KG1 (cell line): ENCODE results near the gene KRTAP4-12.
A peak's percentile ranks its signal among the peaks of the same experiment; 100 is the strongest.
"Not testable (repeated sequence)": the region's sequence is repeated elsewhere in the genome, so short reads cannot be mapped to it uniquely, and the experiment has no call there.

Experiments used
- DNase-seq: peaks from one replicate; lab custom pipeline; 2025; lab: John Stamatoyannopoulos, UW

KRTAP4-12 gene

GRCh38 chr17:41125064-41125463, 1.1 kb upstream of the KRTAP4-12 start:
- no peak for DNase-seq

GRCh38 chr17:41123292-41123990, 541 bp downstream of the KRTAP4-12 start:
- DNase-seq = not testable (repeated sequence)

DNA sequence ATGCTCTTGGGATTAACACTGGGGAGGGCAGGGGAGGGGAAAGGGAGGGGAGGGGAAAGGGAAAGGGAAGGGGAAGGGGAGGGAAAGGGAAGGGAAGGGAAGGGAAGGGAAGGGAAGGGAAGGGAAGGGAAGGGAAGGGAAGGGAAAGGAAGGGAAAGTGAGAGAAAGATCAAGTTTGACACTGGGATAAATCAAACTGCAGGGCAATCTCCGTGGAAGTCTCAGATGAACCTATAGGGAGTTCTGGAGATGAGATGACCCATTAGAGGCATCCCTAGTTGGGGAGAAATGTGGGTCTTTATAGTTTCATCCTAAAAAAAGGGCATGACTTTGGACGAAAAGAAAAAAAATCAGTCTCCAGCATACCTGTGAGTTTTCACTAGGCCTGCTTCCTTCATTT, 2.2 kb downstream of the KRTAP4-12 start:
- DNase-seq = no peak

DNA sequence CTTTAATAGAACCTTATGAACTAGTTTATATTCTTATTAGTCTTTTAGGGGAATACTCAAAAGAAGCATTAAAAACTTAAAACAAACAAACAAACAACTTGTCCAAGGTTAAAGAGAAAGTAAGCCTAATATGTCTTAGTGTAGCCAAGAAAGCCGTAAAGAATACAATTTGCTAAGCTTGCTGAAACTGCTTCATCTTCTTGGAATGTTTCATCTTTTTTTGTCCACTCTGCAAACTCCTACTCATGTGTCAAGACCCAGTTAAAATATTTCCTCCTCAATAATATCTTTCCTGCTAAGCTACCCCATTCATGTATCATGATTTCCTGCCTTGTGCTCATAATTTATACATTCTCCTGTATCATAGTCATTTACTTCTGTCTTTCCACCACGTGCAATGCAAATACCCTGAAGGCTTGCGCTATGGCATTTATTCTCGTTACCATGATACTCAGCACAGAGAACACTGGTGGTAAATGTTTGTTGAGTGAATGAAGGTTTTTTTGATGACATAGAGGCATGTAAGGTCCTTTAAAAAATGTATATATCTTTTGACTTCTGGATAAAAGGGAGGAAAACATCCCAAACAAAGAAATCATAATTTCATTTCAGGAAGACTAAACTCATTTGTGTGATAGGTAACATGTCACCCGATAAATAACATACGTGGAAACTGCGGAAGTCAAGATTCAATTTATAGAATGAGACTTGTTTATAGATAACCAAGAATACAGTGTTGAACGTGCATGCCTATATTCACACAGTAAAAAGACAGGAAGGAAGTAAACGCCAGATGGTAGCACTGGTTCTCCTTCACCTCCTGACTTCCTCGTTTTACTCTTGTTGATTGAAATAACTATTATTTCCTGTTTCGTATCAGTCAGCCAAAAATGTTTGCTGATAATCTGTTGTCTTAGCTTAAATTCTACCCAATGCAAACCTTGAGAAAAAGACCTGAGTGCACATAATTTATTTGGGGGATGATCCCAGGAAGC, 4.0 kb downstream of the KRTAP4-12 start:
- DNase-seq = peak; percentile 32

- DNase-seq = no peak
These were observed 5.3 kb downstream of the KRTAP4-12 start for GRCh38 chr17:41118721-41119120.

- DNase-seq = not testable (repeated sequence)
These were observed 6.1 kb downstream of the KRTAP4-12 start, which contains the start of gene KRTAP4-11 for GRCh38 chr17:41117846-41118386. Gene KRTAP4-11 (minus strand): TSS chr17:41118373. CDS start chr17:41118315, 58 bp downstream.

GRCh38 chr17:41116297-41116696, 7.7 kb downstream of the KRTAP4-12 start:
- no peak for DNase-seq

DNA sequence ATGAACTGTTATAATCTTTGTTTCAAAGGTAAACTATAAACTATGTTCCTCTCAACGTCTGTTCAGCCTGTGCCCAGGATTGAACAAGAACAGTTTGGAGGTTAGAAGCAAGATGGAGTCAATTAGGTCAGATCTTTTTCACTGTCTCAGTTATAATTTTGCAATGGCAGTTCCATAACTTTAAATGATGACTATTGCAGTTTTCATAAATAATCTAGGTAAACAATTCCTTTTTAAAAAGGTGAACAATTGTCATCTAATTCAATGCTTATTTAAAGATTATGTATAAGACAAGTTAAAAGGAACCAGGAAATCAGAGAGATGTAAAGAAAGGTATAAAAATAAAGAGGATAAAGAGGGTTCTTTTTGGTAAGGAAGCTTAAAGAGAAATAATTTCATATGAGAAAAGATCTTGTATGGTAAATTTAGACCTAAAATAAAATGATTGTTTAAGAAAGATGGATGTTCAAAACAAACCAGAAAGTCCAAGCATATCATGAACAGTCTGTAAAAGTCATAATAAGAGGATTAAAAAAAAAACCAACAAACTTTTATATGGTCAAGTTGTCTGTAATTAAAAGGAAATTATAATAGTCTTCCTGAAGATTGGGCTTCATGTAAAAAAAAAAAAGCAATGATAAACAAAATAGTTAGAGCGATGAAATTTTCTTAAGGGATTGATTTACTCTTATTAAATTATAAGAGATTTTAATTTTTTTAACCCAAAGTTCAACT, 12.7 kb downstream of the KRTAP4-12 start:
- no peak for DNase-seq

DNA sequence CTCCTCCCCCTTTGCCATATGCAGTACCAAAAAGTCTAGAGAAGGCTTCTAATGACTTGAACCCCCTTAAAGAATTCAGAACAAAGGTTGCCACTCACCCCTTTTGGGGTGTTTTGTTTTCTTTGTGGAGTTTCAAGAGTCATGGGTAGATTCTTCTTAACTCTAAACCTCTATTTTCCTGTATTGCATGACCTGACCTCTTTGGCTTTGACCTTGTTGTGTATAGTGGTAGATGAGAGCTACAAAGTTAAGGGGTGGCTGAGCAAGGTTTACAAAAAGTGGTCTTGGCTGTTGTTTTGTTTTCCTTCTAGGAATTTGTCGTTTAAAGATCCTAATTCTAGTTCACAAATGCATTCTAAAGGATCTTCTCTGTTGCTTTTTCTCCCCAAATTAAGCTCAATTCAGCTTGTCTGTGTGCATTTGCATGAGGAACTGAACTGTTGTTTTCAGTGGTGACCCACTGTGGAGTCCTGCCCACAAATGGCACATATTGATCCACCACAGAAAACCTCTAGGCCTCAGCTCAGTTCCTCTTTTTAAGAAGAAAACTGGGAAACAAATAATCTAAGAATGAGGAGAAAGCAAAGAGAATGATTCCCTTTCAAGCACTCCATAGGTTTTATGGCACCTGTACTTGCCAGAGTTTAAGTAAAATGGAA, 15.1 kb downstream of the KRTAP4-12 start:
- not testable (repeated sequence) for DNase-seq

DNA sequence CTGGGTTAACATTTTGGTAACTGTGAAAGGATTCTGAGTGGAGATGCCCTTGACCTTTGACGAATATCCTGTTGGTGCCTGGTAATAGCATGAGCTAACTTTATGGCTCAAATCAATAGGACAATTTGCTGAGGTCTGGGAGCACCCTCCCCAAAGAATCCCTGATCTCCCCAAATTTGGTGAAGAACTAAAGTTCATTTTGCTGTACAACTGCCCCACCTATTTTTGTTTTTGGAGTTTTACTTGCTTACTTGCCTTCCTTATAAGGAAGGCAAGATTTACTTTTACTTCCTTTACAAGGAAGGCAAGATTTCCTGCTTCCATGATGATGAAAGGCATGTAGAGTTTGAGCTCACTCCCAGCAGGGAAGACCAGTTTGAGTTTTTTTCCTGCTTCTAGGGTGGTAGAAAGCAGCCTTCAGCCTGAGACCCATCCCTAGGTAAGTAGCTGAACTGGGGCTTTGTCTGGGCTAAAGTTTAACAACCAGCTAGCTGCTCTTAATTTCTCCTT, 16.0 kb downstream of the KRTAP4-12 start:
- DNase-seq = no peak

DNA sequence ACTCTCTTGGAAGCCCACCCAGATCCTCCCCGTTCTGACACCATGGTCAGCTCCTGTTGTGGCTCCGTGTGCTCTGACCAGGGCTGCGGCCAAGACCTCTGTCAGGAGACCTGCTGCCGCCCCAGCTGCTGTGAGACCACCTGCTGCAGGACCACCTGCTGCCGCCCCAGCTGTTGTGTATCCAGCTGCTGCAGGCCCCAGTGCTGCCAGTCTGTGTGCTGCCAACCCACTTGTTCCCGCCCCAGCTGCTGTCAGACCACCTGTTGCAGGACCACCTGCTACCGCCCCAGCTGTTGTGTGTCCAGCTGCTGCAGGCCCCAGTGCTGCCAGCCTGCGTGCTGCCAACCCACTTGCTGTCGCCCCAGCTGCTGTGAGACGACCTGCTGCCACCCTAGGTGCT, 18.6 kb downstream of the KRTAP4-12 start, which contains the start of gene KRTAP4-9:
TSS of gene KRTAP4-9 (plus strand) at position 43 of the 400 bp plus-strand sequence. CDS start at position 43, 0 bp downstream.
- not testable (repeated sequence) for DNase-seq

DNA sequence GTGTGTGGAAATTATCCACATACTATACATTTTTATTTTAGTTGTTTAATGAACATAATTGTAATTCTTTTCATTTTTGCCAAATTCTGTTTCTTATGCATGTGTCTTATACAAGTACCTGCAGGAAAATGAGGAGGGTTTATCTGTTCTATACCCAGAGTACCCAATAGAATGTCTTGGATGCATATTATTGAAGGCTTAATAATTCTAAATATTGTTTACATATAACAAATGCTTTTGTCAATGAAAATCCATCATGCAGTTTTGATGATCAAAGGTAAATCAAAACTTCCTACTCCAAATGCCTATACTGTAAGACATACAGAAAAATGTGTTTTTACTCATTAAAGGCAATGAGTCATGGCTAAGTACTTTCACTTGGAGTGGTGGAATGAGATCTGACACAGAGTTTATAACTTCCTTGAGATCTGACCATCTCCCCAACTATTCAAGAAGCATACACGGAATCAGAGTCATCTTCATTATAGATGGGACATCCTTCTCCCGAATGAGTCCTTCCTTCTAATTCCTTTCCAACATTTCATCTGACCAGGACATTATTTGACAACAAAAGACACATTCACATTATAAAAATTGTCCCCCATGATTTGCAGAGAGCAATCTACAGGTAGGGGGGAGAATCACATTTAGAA, 19.5 kb downstream of the KRTAP4-12 start:
- DNase-seq = not testable (repeated sequence)

- no peak for DNase-seq
These were observed 20.1 kb downstream of the KRTAP4-12 start for GRCh38 chr17:41103896-41104295.

DNA sequence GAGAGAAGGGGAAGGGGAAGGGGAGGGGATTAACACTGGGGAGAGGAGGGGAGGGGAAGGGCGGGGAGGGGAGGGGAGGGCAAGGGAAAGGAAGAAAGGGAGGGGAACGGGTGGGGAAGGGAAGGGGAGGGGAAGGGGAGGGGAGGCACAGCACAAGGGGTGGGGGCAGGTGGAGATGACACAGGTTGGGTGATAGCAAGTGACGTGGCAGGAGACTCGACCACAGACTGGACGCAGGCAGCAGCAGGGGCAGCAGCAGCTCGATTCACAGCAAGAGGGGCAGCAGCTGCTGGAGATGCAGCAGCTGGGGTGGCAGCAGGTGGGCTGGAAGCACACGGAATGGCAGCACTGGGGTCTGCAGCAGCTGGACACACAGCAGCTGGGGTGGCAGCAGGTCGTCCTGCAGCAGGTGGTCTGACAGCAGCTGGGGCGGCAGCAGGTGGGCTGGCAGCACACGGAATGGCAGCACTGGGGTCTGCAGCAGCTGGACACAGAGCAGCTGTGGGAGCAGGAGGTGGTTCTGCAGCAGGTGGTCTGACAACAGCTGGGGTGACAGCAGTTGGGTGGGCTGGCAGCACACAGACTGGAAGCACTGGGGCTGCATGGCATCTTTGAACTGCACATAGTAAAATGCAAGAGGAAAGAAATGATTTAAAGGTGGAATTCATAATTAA, 22.3 kb downstream of the KRTAP4-12 start, which contains the start of gene KRTAP4-16:
TSS of gene KRTAP4-16 (minus strand) at position 624 of the 674 bp plus-strand sequence. CDS start at position 624, 0 bp downstream.
- DNase-seq = no peak

DNA sequence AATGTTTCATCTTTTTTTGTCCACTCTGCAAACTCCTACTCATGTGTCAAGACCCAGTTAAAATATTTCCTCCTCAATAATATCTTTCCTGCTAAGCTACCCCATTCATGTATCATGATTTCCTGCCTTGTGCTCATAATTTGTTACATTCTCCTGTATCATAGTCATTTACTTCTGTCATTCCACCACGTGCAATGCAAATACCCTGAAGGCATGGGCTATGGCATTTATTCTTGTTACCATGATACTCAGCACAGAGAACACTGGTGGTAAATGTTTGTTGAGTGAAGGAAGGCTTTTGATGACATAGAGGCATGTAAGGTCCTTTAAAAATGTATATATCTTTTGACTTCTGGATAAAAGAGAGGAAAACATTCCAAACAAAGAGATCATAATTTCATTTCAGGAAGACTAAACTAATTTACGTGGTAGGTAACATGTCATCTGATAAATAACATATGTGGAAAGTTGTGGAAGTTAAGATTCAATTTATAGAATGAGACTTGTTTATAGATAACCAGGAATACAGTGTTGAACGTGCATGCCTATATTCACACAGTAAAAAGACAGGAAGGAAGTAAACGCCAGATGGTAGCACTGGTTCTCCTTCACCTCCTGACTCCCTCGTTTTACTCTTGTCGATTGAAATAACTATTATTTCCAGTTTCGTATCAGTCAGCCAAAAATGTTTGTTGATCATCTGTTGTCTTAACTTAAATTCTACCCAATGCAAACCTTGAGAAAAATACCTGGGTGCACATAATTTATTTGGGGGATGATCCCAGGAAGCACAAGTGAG, 24.1 kb downstream of the KRTAP4-12 start:
- peak; percentile 18 for DNase-seq

DNA sequence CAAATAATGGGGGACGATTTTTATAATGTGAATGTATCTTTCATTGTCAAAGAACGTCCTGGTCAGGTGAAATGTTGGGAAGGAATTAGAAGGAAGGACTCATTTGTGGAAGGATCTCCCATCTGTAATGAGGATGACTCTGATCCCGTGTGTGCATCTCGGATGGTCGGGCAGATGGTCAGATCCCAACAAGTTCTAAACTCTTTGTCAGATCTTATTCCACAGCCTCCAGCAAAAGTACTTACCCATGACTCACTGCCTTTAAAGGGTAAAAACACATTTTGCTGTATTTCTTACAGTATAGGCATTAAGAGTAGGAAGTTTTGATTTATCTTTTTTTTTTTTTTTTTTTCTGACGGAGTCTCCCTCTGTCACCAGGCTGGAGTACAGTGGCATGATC, 25.5 kb downstream of the KRTAP4-12 start:
- no peak for DNase-seq

DNA sequence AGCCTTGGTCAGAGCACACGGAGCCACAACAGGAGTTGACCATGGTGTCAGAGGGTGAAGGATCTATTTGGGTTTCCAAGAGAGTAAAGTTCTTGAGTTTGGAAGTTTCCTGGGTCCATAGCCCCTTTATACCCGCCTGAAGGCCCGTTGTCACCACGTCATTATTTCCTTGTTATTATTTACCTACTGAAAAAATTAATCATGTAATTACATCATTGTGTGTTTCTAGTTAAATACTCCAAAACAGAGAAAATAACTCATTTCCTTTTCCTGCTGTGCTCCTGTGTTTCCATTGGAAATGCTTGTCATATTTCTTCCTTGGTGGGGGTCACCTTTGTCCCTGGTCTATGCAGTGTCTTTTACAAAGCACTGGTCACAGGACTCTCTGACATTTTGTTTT, 25.9 kb downstream of the KRTAP4-12 start, which contains the start of gene KRTAP4-8:
TSS of gene KRTAP4-8 (minus strand) at position 101 of the 400 bp plus-strand sequence. CDS start at position 43, 58 bp downstream.
- no peak for DNase-seq

DNA sequence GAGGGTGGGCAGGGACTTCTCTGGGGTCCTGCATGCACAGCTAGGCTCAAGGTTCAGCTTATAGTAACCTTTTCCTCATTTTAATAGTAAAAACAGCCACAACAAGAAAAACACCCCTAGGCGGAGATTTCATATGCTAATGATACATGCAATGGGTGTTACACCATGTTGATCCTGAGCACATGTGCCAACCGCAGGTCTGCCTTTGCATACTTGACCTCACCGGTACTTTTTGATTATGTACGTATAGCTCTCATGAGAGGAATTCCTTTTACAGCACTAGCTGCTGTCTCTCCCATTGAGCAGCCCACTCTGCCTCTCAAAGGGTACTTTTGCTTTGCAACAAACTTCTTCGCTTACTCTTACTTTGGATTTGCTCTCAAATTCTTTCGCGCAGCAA, 27.9 kb downstream of the KRTAP4-12 start:
- DNase-seq = no peak
